Activated effector memory CD4-positive, alpha-beta T cell treated with Interleukin-2 at 50 U/mL for 16 hours (primary cell): ENCODE data around the gene TRIM14.
"Not testable (repeated sequence)": the region's sequence is repeated elsewhere in the genome, so short reads cannot be mapped to it uniquely, and the experiment has no call there.

Experiments used
- DNase-seq: peaks from one replicate; pipeline ENCODE4 v3.0.0-alpha.2; 2020

The TRIM14 gene

GRCh38 chr9:98043915-98044314 is 75.1 kb downstream of the TRIM14 start:
- DNase-seq = no peak

GRCh38 chr9:98040212-98040611 is 78.8 kb downstream of the TRIM14 start:
- no peak for DNase-seq

GRCh38 chr9:98039607-98040017 is 79.4 kb downstream of the TRIM14 start:
- no peak for DNase-seq

GRCh38 chr9:98038958-98039357 is 80.1 kb downstream of the TRIM14 start:
- DNase-seq = no peak

- DNase-seq = no peak
These were observed 81.7 kb downstream of the TRIM14 start for GRCh38 chr9:98037357-98037756.

- DNase-seq = peak; percentile 77
These were observed 84.2 kb downstream of the TRIM14 start for GRCh38 chr9:98034593-98035546.

- DNase-seq = no peak
These were observed 87.1 kb downstream of the TRIM14 start for GRCh38 chr9:98031935-98032334.

- no peak for DNase-seq
These were observed 87.9 kb downstream of the TRIM14 start for GRCh38 chr9:98031169-98031568.

GRCh38 chr9:98024702-98025101 is 94.3 kb downstream of the TRIM14 start:
- no peak for DNase-seq

GRCh38 chr9:98022447-98022846 is 96.6 kb downstream of the TRIM14 start:
- no peak for DNase-seq

- DNase-seq = no peak
These were observed 97.5 kb downstream of the TRIM14 start for GRCh38 chr9:98021306-98022040.

- no peak for DNase-seq
These were observed 98.4 kb downstream of the TRIM14 start for GRCh38 chr9:98020476-98021145.

- not testable (repeated sequence) for DNase-seq
These were observed 99.2 kb downstream of the TRIM14 start for GRCh38 chr9:98019869-98020268.
